ENCODE results near the gene COX4I1. TPM values are rescaled to one million over a fixed set of nuclear protein-coding genes. Genes with fewer than 3 reads are reported as not detected.

The COX4I1 gene
- total RNA-seq, 1 experiment from 2014 or later: 506 TPM

GRCh38 chr16:85808926-85809325, 9.4 kb downstream of the COX4I1 start:
- H3K23me2 ChIP-seq (ENCODE audit: insufficient read length, low read depth, low read length, poor library complexity, severe bottlenecking): no peaks in the 10 kb centered on the region
- no peak overlapping the region for H3K18ac ChIP-seq (ENCODE audit: insufficient read length, low read depth, low read length)
- no peak overlapping the region for H3K14ac ChIP-seq (ENCODE audit: insufficient read depth, low read length)
- no peak overlapping the region for H2BK15ac ChIP-seq (ENCODE audit: low read depth, low read length)
- H3K9me3 ChIP-seq (ENCODE audit: control insufficient read depth, low read depth, low read length): no peaks in the 10 kb centered on the region
- H3T11ph ChIP-seq (ENCODE audit: low read length): no peak overlapping the region
- no peak overlapping the region for H4K91ac ChIP-seq (ENCODE audit: insufficient read length, low read depth, low read length)
- no peak overlapping the region for H2BK20ac ChIP-seq (ENCODE audit: low read depth, low read length, poor library complexity, severe bottlenecking)
- H4K20me1 ChIP-seq (ENCODE audit: control insufficient read depth, insufficient read depth, insufficient read length): no peaks in the 10 kb centered on the region
- peaks cover 30 to 42% (median 33%) of the 10 kb centered on the region in 3 experiments for H3K36me3 Mint-ChIP-seq (ENCODE audit: insufficient read depth in 1 of 3, low read depth in 3 of 3)
- H3K4me1 ChIP-seq (ENCODE audit: insufficient read depth, low read length): no peaks in the 10 kb centered on the region
- H2BK5ac ChIP-seq (ENCODE audit: insufficient read length, low read length): no peak overlapping the region
- H3K27ac ChIP-seq (ENCODE audit: insufficient read length, low read depth, low read length): no peak overlapping the region
- no peak overlapping the region for H2AK5ac ChIP-seq (ENCODE audit: insufficient read length, low read length)
- H3K4me2 ChIP-seq (ENCODE audit: insufficient read depth, insufficient read length, low read length): no peak overlapping the region
- H3K27me3 Mint-ChIP-seq (ENCODE audit: low read depth): peaks cover 11% of the 10 kb centered on the region
- H3K23ac ChIP-seq (ENCODE audit: insufficient read length, low read depth, low read length): no peak overlapping the region
- no peaks in the 10 kb centered on the region; the same call in 1 of the 2 replicates for H3K79me2 ChIP-seq (ENCODE audit: insufficient read depth, low read length)
- TF ChIP-seq, protein P1, sequence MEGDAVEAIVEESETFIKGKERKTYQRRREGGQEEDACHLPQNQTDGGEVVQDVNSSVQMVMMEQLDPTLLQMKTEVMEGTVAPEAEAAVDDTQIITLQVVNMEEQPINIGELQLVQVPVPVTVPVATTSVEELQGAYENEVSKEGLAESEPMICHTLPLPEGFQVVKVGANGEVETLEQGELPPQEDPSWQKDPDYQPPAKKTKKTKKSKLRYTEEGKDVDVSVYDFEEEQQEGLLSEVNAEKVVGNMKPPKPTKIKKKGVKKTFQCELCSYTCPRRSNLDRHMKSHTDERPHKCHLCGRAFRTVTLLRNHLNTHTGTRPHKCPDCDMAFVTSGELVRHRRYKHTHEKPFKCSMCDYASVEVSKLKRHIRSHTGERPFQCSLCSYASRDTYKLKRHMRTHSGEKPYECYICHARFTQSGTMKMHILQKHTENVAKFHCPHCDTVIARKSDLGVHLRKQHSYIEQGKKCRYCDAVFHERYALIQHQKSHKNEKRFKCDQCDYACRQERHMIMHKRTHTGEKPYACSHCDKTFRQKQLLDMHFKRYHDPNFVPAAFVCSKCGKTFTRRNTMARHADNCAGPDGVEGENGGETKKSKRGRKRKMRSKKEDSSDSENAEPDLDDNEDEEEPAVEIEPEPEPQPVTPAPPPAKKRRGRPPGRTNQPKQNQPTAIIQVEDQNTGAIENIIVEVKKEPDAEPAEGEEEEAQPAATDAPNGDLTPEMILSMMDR (conservative IDR thresholded peaks at IDR 0.05): no peak
- no peak overlapping the region for H2BK12ac ChIP-seq (ENCODE audit: insufficient read length, low read depth, low read length)
- no peak overlapping the region for H3K4ac ChIP-seq (ENCODE audit: low read depth, low read length)
- H3K27ac Mint-ChIP-seq: no peak overlapping the region; a peak in 1 of 7 replicates
- H3K9me3 Mint-ChIP-seq: no peaks in the 10 kb centered on the region; a peak in 1 of 5 replicates
- H2AFZ ChIP-seq (ENCODE audit: low read length): no peak overlapping the region
- H3K4me1 Mint-ChIP-seq: peaks cover 5 to 10% of the 10 kb centered on the region in 2 experiments
- WGBS (ENCODE audit: extremely low coverage, insufficient read length, low lambda C conversion rate): no CpG with 5 or more reads among the region's 7 CpGs
- H2BK120ac ChIP-seq (ENCODE audit: low read depth, low read length, poor library complexity, severe bottlenecking): no peak overlapping the region
- no peak overlapping the region for H3K9ac ChIP-seq (ENCODE audit: extremely low read depth, insufficient read length, low read length)
- no peak overlapping the region for H3K4me3 Mint-ChIP-seq
- no peak overlapping the region for H4K5ac ChIP-seq (ENCODE audit: insufficient read length, low read depth, low read length)
- DNase-seq: no peak
- no peaks in the 10 kb centered on the region; the same call in 1 of the 2 replicates for H3K27me3 ChIP-seq (ENCODE audit: insufficient read depth, low read length)
- H3K79me1 ChIP-seq (ENCODE audit: insufficient read depth, low read depth, low read length, poor library complexity, severe bottlenecking): no peaks in the 10 kb centered on the region
- no peak overlapping the region for H3K56ac ChIP-seq (ENCODE audit: insufficient read length, low read depth, low read length)
- H4K8ac ChIP-seq (replicated peaks; ENCODE audit: insufficient read length, low read depth, low read length): no peak overlapping the region

All from H9 (cell line).